NCI-H82 (cell line): ENCODE measurements around the gene DHX32.
"Not testable (repeated sequence)": the region's sequence is repeated elsewhere in the genome, so short reads cannot be mapped to it uniquely, and the experiment has no call there.

Experiments
- DNase-seq: peaks from one replicate; lab custom pipeline; 2025; lab: John Stamatoyannopoulos, UW

The DHX32 gene, protein sequence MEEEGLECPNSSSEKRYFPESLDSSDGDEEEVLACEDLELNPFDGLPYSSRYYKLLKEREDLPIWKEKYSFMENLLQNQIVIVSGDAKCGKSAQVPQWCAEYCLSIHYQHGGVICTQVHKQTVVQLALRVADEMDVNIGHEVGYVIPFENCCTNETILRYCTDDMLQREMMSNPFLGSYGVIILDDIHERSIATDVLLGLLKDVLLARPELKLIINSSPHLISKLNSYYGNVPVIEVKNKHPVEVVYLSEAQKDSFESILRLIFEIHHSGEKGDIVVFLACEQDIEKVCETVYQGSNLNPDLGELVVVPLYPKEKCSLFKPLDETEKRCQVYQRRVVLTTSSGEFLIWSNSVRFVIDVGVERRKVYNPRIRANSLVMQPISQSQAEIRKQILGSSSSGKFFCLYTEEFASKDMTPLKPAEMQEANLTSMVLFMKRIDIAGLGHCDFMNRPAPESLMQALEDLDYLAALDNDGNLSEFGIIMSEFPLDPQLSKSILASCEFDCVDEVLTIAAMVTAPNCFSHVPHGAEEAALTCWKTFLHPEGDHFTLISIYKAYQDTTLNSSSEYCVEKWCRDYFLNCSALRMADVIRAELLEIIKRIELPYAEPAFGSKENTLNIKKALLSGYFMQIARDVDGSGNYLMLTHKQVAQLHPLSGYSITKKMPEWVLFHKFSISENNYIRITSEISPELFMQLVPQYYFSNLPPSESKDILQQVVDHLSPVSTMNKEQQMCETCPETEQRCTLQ

DNA sequence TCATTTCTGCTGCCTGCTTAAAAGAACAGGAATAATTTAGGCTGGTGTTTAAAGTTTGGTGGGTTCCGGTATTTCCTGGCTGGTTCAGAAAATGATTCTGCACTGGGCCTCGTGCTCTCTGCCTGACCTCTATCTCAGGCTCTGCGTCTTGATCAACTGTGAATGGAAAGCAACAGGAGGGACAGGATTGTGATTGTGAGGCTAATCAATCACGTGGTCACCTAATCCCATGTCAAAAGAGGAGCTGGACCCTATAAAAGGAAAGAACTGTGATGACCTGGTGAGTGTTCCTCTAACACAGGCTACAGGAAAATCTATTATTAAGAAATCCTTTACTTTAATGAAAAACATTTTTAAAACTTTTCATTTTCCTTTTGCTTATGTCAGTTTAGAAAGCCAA lies at the start of gene DHX32:
Gene DHX32 (minus strand): TSS at position 101 of the 400 bp plus-strand sequence. CDS start 468 bp downstream, outside the sequence.
- DNase-seq: peak; percentile 83

DNA sequence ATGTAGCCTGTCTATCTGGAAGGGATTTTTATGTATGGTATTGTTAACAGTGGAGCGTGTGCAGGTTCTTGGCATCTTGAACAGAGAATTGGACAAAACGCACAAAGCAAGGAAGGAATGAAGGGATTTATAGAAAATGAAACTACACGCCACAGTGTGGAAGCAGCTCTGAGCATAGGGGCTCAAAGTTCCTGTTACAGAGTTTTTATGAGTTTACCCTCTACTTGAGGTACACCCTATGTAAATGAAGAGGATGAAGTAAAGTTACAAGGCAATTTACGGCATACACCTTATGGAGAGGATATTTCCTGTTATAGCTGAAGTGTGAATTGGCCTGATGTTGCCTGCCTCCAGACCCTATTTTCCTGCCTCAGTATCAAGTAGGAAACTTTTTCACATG lies 48.5 kb upstream of the DHX32 start:
- no peak for DNase-seq

DNA sequence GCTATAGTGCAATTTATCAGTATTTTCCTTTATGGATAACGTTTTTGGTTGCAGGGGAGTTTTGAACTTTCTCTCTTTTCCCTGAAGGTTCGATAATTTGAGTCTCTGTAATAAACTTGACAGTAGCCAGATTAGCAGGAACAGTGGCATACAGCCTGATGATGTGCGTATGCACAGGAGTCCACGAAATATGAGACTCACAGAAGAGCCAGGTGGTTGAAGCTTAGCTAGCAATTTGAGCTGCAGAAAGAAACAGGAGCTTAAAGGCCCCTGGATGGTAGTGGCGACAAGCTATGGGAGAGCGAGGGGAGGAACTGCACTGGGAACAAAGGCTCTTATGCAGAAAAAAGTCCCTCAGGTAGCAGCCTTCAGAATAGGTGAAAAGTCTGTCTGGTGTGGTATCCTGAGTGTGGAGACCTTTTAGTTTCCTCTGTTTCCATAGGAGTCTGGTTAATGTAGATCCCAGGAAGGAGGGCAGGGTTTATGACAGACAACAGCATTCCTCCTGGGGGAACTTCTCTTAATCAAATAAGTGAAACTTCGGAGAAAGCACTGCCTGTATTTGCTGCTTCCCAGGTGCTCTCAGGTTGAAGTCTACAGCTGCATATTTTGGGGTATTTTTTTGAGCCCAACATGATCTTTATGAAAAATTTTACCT lies 48.0 kb upstream of the DHX32 start:
- DNase-seq: peak; percentile 61

DNA sequence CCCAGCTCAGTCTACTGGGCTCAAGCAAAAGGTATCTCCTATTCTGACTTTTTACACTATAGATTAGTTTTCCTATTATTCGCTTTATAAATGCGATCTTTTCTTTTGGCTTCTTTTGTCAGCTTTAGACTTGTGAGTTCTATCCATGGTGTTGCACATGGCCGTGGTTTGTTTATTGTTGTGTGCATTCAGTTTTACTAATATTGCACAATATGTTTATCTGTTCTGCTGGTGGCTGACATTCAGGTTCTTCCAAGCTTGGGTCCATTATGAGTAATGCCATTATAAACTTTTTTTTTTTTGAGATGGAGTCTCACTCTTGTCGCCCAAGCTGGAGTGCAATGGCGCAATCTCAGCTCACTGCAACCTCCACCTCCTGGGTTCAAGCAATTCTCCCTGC lies 46.2 kb upstream of the DHX32 start:
- not testable (repeated sequence) for DNase-seq

DNA sequence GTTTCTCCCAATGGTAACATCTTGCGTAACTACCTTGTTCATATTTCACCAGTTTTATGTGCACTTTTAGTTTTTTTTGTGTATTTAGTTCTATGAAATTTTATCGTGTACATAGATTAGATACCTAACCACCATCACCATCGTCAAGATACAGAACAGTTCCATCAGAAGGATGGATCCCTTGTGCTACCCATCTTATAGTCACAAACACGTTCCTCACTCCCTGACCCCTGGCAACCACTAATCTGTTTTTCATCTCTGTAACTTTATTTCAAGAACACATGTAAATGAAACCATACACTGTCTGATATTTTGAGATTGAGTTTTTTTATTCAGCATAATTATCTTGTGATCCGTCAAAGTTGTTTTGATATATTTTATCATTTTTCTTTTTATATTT lies 45.2 kb upstream of the DHX32 start:
- peak; percentile 3 for DNase-seq

DNA sequence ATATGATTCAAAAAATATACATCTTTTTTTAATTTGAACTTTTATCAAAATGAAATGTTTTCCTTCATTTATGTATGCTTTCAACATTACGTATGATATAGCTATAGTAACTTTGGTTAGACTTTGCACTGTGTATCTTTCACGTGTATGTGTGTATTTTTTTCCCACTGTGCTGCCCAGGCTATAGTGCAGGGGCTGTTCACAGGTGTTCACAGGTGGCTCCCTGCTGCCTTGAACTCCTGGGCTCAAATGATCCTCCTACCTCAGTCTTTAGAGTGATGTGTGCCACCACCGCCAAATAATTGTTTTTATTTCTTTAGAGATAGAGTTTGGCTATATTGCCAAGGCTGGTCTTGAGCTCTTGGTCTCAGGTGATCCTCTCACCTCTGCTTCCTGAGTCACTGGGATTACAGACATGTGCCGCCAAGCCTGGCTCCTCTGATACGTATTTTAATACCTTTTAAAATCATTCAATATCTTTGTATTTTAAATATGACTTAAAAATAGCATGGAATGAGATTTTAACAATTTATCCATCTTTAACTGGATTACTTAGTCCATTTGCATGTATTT lies 44.3 kb upstream of the DHX32 start:
- DNase-seq: no peak

DNA sequence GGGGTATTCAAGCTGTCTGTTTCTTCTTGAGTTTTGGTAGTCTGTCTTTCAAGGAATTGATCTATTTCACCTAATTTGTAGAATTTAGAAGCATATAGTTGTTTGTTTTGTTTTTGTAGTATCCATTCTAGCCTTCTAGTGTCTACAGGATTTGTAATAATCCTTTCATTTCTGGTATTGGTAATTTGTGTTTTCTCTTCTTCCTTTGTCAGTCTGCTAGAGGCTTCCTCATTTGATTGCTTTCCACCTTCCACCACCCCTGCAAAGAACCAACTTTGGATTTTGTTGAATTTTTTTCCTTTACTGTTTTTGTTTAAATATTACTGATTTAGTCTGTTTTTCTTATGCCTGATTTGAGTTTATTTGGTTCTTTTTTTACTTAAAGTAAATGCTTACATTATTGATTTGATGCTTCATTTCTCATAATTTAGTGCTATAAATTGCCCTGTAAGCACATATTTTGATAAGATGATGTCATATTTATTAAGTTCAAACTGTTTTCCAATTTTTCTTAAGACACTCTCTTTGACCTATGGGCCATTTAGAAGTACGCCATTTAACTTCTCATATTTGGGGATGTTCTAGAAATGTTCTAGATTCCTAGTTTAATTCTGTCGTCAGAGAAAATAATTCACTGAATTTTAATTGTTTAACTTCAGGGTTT lies 40.7 kb upstream of the DHX32 start:
- DNase-seq: not testable (repeated sequence)

DNA sequence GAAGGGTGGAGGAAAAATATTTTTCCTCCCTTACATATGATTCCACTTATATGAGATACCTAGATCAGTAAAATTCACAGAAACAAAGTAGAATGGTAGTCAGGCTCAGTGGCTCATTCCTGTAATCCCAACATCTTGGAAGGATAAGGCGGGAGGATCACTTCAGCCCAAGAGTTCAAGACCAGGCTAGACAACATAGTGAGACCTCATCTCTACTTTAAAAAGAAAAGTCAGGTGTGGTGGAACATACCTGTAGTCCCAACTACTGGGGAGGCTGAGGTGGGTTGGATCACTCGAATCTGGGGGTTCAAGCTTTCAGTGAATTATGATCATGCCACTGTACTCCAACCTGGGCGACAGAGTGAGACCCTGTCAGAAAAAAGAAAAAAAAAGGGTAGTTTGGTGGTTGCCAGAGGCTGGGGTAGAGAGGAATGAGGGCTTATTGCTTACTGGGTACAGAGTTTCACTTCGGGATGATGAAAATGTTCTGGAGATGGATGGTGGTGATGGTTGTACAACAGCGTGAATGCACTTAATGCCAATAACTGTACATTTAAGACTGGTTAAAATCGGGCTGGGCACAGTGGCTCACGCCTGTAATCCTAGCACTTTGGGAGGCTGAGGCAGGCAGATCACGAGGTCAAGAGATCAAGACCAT lies 36.7 kb upstream of the DHX32 start:
- DNase-seq: not testable (repeated sequence)

DNA sequence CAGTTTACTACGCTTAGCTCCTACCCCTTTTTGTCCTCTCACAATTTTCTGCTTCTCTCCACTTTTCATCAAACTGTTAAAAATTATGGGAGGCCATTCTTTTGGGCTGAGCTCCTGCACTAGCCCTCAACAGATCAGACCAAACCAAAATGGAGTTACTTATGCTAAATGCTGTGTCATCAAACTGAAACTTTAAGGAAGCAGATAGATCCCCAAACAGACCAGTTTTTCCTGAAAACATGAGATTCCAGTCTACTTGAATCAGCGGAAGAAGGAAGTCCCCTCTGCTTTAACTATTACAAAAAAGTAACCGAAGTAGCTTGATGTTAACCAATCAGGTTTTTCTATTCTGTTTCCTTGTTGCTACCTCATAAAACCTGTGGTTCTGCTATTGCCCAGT lies 35.9 kb upstream of the DHX32 start:
- DNase-seq: no peak

DNA sequence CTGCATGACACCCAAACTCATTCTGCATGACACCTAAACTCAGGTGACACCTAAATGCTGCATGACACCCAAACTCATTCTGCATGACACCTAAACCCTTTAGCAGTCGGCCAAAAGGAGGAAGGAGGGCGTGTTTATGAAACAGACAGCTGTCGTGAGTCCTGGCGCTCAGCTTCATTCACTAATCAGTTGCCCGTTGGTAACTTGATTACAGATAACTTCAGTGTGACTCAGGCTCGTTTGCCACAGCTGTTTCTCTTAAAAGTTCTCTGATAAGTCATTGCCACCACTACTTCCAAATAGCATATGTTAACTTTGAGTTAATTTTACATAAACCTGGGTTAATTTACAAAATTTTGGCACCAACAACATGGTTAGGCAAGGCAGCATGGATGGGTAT lies 32.2 kb upstream of the DHX32 start:
- peak; percentile 67 for DNase-seq

DNA sequence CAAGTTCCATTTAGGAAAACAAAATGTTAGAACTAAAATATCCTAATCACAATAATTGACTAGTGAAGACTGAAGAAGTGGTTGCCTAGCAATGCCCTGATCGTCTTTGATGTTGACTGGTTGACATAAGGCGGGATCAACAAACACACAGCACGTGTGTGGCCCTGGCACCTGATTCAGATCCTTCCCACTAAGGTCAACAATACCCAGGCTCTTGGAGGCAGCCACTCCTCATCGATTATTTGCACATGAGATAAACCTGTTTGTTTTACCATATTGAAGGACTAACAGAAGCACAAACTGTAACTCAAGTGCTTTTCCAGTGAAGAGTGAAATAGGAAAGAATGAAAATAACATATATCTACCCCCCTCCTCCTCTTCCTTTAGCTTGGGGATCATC lies 30.9 kb upstream of the DHX32 start:
- no peak for DNase-seq

DNA sequence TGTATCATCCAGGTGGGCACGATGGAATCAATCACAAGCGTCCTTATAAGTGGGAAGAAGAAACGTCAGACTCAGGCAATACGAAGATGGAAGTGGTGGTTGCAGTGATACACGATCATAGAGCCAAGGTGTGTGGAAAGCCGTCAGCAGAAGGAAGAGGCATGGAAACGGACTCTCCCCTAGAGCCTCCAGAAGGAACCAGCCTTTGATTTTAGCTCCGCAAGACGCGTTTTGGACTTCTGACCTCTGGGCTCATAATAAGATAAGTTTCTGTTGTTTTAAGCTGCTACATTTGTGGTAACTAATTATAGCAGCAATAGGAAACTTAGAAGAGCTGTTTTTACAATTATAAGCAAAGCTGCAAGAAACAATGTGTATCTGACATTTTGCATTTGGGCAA lies 30.1 kb upstream of the DHX32 start:
- DNase-seq: no peak

DNA sequence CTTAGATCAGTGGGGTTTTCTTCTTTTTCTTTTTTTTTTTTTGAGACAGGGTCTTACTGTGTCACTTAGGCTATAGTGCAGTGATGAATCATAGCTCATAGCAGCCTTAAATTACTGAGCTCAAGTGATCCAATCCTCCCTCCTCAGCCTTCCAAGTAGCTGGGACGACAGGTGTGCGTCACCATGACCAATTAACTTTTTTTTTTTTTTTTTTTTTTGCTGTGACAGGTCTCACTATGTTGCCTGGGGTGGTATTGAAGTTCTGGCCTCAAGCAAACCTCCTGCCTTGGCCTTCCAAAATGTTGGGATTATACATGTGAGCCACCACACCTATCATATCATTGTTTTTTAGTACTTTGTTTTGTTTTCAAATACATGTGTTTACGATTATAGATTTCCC lies 28.4 kb upstream of the DHX32 start:
- not testable (repeated sequence) for DNase-seq

DNA sequence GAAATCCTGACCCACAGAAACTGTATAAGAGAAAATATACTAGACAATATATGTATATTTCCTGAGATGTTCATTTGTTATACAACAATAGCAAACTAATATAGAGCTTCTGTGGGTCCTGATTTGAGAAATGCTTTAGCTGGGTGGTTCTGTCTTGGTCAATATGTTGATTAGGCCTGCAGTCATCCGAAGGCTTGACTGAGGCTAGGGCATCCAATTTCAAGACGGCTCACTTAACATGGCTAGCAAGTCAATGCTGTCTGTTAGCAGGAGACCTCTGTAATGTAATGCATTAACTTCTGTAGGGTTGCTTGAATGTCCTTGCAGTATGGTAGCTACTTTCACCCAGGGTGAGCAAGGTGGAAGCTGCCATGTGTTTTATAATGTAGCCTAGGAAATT lies 27.7 kb upstream of the DHX32 start:
- not testable (repeated sequence) for DNase-seq

DNA sequence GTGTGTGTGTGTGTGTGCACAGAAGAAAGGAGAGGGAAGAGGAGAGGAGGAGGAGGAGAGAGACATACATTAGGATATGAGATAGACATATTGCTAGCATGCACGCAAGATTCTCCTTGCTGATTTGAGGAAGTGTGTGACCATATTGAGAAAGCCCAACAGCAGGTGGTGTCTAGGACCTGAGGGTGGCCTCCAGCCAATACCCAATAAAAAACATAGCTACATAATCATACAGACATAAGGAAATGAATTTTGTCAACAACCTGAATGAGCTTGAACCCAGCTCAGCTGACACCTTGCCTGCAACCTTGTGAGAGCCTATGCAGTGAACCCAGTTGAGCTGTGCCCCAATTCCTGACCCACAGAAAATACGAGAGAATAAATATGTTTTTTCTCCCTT lies 26.5 kb upstream of the DHX32 start:
- DNase-seq: not testable (repeated sequence)

DNA sequence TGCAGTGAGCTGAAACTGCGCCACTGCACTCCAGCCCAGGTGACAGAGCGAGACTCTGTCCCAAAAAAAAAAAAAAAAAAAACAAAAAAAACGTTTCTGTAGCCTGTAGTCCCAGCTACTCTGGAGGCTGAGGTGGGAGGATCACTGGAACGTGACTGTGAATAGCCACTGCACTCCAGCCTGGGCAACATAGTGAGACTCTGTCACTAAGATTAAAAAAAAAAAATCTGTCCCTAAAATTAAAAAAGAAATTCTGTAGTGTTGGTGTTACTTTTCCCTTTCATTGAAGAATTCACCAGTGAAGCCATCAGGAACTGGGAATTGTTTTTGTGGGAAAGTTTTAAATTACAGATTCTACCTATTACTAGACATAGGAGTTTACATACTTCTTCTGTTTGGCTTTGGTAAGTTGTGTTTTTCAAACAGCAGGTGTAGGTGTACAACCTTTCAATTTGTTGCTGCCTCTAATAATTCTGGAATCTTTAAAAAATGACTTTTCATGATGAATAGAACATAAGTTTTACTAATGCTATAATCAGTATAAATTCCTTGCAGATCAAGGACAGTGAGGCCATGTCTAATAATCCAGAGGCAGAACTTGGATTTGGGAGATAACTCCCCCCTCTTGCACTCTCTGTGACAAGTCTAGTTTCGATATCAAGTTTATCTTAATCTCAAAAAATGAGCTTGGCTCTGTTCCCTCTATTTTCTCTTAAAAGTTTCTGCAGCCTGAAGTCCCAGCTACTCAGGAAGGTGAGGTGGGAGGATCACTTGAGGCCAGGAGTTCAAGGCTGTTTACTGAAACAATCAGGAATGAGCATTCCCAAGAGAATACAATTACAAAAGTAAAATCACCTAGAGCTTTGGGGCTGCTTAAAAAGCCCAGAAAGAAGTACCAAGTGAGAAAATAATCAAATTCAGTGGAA lies 24.2 kb upstream of the DHX32 start:
- DNase-seq: not testable (repeated sequence)

DNA sequence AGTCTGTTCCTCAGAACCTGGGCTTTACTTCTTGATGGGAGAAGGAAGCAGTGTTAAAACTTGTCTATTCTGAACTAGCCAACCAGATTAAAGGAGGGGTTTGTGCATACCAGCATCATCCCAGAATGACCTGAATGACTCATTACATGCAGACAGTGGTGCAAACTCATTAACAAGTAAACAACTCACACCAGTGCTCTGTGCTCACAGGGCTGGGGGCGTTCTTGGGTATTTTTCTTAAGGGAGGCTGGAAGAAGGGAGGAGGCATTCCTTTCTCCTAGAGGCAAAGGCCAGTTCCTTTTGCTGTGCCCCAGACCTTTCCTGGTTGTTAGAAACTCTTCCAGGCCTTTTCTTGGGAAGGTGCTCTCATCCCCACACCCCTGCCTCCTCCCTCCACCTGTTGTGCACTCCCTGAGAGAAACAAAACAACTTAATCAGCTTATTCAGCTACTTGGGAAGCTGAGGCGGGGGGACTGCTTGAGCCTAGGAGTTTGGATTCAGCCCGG lies 22.1 kb upstream of the DHX32 start:
- peak; percentile 75 for DNase-seq

DNA sequence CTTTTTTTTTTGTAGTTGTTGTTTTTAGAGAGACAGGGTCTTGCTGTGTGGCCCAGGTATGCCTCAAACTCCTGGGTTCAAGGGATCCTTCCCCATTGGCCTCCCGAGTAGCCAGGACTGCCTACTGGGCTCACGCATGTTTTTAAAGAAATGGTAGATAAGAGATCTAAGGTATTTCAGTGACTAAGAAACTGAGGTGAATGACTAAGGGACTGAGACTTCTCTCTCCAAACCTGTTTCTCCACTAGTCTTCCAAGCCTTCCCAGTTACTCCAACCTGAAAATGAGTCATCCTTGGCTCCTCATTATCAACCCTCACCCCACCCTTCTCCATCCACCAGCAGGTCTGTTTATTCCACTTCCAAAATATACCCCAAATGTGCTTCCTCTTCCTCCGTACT lies 19.9 kb upstream of the DHX32 start:
- DNase-seq: not testable (repeated sequence)

DNA sequence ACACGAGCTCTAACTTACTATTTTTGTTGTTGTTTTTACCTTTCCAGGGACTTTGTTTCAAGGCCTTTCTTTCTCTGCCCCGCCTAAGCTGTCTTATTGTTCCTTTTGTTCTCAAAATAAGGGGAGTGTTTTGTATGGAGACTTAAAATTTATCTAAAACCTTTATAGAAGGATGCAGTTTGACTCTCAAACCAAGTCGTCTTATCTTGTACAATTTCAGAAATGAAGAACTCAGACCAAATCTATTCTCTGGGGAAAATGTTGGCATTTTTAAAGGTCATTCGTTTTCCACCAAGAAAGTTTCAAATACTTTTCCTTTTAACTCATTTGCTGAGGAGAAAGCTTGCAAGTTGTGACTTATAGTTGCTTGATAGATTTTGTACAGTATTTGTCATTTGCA lies 16.2 kb upstream of the DHX32 start:
- not testable (repeated sequence) for DNase-seq
